ENCODE data around the gene TRIM45.
"Not testable (repeated sequence)": the region's sequence is repeated elsewhere in the genome, so short reads cannot be mapped to it uniquely, and the experiment has no call there.

Gene TRIM45, protein sequence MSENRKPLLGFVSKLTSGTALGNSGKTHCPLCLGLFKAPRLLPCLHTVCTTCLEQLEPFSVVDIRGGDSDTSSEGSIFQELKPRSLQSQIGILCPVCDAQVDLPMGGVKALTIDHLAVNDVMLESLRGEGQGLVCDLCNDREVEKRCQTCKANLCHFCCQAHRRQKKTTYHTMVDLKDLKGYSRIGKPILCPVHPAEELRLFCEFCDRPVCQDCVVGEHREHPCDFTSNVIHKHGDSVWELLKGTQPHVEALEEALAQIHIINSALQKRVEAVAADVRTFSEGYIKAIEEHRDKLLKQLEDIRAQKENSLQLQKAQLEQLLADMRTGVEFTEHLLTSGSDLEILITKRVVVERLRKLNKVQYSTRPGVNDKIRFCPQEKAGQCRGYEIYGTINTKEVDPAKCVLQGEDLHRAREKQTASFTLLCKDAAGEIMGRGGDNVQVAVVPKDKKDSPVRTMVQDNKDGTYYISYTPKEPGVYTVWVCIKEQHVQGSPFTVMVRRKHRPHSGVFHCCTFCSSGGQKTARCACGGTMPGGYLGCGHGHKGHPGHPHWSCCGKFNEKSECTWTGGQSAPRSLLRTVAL

DNA sequence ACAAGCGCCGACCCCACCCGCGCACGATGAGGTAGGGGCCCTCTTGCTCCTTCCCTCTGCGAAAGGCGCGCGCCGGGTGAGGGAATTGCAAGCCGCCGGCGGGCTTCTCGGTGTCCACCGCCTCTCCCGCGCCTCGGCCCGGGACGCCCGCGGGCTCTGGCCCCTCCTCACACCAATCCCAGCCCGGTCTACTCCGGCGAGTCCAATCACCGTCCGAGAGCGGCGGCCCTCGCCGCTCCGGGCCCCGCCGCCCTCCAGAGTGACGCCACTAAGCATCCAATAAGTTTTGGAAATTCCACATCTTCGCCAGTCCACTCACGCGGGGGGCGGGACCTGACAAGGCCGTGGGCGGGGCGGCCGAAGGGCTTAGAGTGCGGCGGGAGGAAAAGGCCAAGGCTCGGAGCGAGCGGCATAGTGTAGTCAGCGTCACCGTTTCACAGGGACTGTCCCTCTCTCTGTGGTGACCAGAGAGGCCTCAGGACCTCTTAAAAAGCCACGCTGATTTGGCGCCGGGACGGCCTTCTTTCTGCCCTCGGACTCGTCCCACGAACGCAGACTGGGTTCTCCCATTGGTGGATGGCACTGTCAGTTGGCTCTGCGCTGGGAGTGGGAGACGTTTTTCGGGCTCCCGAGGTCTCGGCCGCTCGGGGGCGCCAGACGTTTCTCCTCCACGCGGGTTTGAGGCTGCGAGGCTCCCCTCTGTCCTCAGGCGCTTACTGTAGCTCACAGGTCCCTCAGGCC lies at the start of gene TRIM45:
TSS of gene TRIM45 (minus strand) at position 161 of the 741 bp plus-strand sequence. CDS start 548 bp downstream, outside the sequence.
- DNase-seq, result peak; percentile 97

DNA sequence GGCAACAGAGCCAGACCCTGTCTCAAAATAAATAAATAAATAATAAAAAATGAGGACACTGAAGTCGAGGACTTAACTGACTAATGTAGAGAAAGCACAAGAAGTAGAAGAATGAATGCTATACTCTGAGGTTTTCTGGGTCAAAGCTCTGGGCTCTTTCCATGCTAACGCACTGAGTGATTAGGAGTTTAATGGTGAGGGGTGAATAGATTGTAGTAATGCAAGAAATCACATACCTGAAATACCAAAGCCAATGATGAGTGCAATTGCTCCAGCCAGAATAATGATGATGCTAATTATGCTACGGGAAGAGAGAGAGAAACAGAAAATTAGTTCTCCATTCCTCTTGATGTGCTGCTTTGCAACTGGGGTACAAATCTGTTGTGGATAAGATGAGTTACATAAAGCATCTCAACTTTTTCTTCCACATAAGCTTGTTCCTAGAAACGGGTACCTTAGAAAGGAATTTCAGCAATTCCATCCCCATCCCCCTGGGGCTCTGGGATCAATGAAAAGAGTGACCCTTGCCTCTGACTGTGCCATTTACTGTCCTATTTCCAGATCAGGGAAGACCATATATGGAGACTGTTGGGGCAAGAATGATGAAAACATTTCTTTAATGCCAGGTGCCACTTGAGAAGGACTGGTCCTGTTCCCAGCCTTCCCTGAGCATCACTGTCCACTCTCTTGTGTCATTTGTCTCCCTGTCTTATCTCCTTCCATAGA lies 48.5 kb upstream of the TRIM45 start:
- DNase-seq, result no peak

DNA sequence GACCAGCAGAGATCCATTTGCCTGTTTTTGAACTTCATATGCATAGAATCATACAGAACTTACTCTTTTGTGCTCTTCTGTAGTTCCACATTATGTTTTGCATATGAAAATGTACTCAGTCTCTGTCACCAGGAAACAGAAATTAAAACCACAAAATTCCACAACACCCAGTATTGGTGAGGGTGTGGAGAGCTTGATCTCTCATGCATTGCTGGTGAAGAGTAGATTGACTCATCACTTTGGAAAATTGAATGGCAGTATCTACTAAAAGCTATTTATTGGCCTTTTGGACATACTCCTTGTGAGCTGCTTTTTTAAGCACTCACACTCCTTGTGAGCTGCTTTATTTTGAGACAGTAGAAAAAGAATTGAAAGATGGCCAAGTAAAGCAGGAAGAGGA lies 45.9 kb upstream of the TRIM45 start:
- peak; percentile 45 for DNase-seq

DNA sequence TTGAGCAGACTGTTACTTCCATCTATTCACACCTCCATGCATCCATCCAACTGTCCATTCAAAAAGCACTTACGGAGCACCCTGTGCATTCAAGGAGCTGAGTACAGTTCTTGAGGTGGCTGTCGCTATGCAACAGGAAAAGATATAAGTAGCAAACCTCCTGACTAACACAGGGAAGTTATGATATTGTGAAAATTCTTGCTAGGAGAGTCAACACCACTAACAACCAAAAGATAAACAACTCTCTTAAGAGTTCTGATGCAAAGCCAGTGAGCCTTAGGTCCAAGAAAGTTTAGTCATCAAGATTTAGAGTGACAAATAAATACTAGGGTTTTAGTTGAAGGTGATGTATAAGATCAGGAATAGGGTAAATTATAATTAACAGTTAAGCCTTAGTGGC lies 44.5 kb upstream of the TRIM45 start:
- peak; percentile 66 for DNase-seq

DNA sequence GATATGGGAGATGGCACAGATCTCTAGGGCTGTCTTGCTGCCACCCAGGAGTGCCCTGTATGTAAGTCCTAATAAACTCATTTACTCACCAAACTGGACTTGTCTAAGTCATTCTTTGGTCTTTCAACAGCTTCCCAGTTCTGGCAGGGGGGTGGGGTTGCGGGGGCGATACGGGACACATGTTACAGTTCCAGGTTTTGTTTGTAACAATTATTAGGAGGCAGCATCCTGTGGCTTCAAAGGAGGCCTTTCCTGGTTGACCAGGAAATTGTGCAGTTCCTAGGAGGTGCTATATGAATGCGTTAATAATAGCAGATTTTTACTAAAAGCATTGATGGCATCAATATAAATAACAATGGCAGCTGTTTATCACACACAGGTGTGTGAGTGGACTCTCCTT lies 42.7 kb upstream of the TRIM45 start:
- no peak for DNase-seq

DNA sequence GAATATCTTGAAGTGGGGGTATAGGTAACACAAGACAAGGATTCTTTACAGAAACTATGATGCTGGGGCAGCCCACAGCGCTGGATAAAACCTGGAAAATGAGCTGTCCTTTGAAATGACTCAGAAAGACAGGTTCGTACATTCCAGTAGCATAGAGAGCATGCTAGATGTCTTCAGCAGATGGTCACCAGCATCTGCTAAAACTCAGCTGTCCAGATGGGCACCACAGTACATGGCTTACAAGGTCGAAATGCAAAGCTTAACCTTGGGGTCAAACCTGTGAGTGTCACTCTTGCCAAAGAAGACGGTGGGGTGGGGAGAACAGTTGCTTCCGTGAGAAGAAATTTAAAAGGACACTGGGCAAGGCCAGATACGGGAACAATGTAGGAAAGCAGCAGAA lies 41.3 kb upstream of the TRIM45 start:
- no peak for DNase-seq

DNA sequence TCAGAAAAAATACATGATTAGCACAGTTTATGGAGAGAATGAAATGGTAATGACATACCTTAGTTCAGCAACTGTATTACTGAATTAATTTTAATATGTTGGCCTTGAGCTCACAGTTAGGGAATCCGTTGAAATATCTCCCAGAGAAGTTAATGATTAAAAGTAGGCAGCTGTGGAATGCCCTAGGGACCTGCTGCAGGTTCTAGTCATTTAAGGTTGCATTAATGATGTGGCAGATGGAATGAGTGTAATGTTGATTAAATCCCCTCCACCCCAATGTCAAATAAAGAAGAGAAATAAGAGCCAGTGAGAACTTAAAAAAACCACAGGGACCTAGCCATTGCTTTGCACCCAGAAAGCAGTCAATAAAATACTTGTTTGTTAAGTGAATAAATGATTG lies 40.3 kb upstream of the TRIM45 start:
- no peak for DNase-seq

DNA sequence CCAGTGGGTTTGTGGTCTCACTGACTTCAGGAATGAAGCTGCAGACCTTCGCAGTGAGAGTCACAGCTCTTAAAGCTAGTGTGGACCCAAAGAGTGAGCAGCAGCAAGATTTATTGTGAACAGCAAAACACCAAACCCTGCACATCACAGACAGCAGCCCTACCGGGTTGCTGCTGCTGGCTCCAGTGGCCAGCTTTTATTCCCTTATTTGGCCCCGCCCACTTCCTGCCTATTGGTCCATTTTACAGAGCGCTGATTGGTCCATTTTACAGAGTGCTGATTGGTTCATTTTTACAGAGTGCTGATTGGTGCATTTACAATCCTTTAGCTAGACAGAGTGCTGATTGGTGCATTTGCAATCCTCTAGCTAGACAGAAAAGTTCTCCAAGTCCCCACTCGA lies 29.8 kb upstream of the TRIM45 start:
- DNase-seq, result not testable (repeated sequence)

DNA sequence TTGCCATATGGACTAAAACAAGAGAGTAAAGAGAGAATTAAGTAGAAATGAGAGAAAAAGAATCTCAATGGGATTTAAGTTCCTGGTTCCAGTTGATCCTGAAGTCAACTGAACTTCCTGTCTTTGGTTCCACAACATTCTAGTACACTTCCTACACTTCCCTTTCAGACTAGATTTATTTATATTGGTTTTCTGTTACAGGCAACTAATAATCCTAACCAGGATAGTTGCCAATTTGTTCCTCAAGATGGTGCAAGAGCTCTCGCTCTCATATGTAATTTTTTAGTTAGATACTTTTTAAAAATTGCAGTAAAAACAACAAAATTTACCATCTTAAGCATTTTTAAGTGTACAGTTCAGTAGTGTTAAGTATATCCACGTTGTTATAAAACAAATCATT lies 28.8 kb upstream of the TRIM45 start:
- DNase-seq, result no peak

DNA sequence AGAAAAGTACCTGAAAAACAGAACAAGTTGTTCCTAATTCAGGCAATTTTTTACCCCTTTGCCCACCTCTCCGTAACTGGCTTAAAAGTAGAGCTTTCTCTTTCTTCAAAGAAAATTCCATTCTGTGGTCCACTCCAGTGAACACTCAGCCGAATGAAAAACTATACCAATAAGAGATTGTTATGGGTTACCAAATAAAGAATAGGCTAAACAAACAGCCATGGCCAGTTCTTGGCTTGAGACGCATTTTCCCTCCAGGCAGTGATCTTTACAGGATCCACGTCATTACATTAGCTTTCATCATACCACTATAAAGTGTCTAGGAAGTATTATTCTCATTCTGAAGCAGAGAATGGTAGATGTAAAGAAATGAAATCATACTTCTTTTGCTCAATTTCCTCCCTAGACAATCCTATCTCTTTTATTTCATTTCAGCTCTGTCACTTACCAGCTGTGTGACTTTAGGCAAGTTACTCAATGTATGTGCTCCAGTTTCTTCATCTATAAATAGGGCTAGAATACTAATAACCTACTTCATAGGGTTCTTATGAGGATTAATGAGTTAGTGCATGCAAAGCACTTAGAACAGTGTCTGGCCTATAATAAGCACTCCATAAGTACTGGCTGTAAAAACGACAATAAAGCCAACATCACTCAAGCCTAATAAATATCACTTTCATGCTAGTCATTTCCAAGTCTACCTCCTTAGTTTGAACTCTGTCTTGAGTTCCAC lies 26.5 kb upstream of the TRIM45 start:
- peak; percentile 46 for DNase-seq

DNA sequence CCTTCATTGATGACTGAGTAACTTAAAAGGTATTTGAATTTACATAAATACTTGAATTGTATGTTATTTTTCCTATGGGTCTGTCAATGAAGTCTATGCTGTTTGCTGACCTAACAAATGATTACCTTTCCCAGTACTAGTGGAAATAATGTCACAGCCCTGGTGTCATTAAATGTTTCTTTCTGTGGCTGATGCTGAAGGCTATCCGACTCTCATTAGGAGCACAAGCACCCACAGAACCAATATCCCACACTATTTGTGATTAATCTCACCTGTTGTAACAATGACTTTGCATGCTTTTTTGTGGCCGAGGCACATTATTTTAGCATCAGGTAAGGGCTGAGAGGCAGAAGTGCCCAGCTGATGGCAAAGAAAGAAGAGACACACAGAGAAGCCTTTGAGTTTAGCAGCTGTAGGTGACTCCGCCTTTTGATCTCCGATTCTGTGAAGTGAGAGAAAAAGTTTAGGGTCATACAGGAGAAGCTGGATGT lies 25.8 kb upstream of the TRIM45 start:
- no peak for DNase-seq

DNA sequence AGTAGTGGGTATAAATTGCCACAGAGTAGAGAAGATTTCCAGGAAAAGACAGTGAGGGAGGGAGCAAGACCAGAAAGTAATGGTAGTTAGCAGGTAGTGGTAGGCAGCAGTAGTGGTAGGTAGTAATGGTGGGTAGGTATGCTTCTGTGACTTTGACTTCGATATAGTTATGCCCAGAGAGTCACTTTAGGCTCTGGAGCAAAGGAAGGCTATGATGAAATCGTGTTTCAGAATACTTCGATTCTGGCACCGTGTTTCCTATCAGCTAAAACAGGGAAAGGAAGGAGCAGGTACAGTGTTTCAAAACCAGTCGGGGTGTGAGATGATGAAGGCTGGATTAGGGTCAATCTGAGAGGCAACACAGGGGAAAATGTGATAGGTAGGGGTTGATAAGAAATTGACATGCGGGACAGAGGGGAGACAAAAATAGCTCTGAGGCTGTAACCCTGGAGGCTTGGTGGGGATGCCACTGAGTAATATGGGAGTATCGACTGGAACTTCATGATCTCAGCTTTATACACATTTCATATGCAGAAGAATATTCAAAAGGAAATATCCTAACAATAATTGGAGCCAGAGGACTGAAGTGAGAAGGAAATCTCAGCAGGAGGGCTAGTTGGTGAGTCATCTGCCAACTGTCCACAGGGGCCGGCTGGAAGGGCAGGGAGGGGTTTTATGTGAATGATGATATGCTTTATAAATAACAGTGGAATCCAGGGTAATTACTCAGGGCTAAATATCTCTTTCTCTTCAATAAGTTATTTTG lies 25.2 kb upstream of the TRIM45 start:
- peak; percentile 97 for DNase-seq

DNA sequence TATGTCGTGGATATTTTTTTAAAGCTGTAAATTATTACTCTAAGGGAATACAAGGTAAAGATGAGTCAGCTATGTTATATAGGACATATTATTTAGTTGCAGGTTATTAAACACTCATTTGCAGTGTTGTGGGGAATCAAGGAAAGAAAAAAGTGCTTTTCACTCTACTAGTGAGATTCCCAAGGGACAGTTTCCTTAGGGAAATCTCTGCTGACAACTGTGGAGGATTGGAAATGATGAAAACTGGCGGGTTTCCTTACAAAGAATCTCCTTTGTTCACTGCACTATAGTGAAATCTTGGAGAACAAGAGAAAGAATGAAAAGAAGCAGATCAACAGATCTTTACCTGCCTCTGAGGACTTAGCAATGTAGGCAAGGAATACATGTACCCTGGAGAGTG lies 24.5 kb upstream of the TRIM45 start:
- no peak for DNase-seq

DNA sequence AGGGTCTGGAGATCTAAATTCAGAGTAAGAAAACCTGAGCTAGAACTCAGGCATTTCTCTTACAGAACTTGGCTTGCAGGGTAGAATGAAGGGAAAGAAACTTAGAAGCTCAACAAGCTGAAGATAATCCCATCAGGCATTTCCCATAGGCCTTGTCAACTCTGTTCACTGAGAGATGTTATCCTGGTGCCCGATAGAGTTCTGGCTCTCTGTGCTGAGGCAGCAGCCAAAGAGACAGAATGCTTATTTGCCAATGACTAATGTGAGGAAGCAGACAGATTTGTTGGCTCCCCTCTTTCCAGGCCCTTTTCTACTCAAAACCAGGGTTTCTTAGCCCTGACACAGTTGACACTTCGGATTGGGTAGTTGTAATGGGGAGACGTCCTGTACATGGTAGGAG lies 22.3 kb upstream of the TRIM45 start:
- no peak for DNase-seq

DNA sequence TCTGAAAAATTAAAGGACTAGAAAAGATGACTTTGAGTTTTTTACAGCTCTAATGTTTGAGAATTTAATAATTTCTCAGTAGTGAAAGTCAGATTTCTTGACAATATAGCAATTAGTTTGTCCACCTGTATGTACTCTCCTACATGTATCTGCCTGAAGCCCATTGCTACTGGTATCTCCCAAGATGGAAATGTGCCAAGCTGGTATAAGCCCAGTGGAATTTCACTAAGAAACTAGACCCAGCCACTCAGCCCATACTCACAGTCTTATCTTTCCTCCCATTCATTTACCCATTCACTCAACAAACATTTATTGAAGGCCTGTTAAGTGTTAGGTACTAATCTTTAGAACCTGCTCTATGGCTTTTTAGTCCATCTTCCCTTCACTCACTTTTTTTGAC lies 21.6 kb upstream of the TRIM45 start:
- DNase-seq, result no peak

DNA sequence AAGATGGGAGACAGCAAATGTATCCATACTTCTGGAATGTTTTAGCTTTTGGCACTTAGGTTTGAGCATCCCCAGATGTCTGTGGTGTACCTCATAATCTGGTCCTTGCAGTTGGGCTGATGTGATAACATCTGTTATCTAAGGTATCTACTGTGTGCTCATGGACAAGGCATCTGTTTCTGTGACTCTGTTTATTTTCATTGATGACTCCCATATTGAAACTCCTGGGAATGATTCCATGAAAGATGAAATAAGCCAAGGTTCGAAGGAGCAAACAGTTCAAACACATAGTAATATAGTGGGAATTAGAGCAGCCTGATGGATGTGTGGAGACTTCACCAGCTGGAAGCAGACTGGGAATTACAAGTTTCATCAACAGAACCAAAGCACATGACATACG lies 20.7 kb upstream of the TRIM45 start:
- DNase-seq, result peak; percentile 90

DNA sequence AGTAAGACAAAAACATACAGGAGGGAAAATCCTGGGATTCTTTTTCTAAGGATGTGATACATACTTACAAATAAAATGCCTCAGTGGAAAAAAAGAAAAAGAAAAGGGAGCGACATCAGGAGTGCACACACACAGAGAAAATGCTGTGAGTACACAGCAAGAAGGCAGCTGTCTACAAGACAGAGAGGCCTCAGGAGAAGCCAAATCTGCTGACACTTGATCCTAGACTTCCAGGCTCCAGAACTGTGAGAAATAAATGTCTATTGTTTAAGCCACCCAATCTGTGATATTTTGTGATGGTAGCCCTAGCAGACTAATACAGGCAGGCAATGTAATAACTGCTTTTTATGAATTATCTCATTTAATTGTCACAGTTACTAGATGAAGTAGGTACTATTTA lies 17.0 kb upstream of the TRIM45 start:
- DNase-seq, result no peak

DNA sequence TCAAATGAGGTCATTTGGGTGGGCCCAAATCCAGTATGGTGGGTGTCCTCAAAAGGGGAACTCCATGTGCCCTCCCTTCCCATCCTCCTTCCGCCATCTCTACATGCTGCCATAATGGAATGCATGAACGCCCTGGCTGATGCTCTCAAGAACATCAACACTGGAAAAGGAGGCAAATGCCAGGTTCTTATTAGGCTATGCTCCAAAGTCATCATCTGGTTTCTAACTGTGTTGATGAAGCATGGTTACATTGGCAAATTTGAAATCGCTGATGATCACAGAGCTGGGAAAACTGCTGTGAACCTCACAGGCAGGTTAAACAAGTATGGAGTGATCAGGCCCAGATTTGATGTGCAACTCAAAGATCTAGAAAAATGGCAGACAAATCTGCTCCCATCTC lies 16.6 kb upstream of the TRIM45 start:
- no peak for DNase-seq

DNA sequence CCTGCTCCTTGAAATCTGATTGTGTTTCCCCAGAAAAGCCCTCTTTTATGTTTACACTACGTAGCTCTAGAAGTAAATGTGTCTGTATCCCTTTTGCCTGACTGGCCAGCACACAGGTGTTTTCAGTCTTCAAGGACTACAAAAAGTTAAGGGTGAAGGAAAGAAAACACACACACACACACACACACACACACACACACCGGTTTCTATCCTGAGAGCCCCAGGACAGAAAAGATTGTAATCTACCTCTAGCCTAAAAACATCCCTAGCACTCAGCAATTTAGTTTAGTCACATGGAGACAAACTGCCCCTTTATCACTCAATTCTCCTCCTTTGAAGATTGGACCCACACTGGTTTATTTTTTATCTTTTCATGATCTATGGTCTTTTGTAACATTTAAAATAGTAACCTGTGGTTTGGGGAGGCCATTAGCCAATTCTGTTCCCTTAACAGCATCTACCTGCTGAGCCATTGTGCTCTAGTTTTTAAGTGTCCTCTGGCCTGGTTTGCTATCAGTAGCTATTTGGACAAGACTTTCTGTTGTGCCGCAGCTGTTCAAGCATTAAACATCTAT lies 15.8 kb upstream of the TRIM45 start:
- no peak for DNase-seq

DNA sequence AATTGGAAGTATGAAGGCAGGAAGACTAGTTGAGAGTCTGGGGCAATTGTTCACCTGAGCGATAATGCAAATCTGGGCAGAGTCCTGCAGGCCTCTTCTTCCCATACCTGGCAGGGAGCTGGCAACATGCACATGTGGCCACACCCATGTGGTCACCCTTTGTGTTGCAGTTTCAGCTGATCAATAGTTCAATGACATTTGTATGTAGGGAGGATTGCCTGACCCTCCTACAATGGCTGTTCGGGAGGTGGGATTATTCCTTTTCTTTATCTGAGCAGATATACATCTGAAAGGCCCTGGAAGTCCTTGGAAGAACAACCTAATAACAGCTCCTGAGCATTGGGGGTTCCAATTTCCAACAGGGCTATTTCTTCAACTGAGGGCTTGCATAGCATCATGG lies 15.2 kb upstream of the TRIM45 start:
- DNase-seq, result no peak

DNA sequence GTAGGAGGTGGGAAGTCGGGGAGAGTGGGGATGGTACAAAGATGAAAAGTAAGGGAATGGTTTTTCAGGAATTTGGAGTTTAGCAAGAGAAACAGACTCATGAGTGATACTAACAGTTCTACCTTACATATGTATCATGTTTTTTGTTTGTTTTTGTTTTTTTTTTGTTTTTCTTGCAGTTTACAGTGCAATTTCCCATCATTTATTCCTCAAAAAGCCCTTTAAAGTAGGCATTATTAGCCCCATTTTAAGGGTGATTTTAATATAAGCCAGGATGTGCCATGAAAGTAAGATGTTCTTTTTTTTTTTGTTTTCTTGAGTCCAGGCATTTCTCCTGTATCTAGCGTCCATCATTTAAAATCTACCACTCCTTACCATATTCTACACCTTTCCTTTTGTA lies 13.8 kb upstream of the TRIM45 start:
- no peak for DNase-seq
